Measurements from ENCODE around the gene RITA1.
"Not testable (repeated sequence)": the region's sequence is repeated elsewhere in the genome, so short reads cannot be mapped to it uniquely, and the experiment has no call there.

Gene RITA1

GRCh38 chr12:113200021-113200797 lies 14.7 kb downstream of the RITA1 start:
- no peak for TF ChIP-seq CTCF (IDR thresholded peaks at IDR 0.05; ENCODE audit: low read depth, low read length, missing control alignments)
- DNase-seq (ENCODE audit: low read depth): no peak
- H3K4me3 ChIP-seq (ENCODE audit: low read depth, low read length): no peak overlapping the region
- in situ Hi-C loops (cut with HindIII; ENCODE audit: low sequenced_read_pairs): no loop called here

- H3K4me3 ChIP-seq (ENCODE audit: low read depth, low read length): no peak overlapping the region
- DNase-seq (ENCODE audit: low read depth): no peak
- no peak for TF ChIP-seq CTCF (IDR thresholded peaks at IDR 0.05; ENCODE audit: low read depth, low read length, missing control alignments)
- in situ Hi-C loops (cut with HindIII; ENCODE audit: low sequenced_read_pairs): no loop called here
Observed at GRCh38 chr12:113201187-113202177, 16.0 kb downstream of the RITA1 start.

- DNase-seq (ENCODE audit: low read depth): no peak
- no peak overlapping the region for H3K4me3 ChIP-seq (ENCODE audit: low read depth, low read length)
- TF ChIP-seq CTCF (IDR thresholded peaks at IDR 0.05; ENCODE audit: low read depth, low read length, missing control alignments): no peak
- in situ Hi-C loops (cut with HindIII; ENCODE audit: low sequenced_read_pairs): no loop called here
Observed at GRCh38 chr12:113202300-113203075, 17.0 kb downstream of the RITA1 start.

- H3K4me3 ChIP-seq (ENCODE audit: low read depth, low read length): no peak overlapping the region
- no peak for DNase-seq (ENCODE audit: low read depth)
- TF ChIP-seq CTCF (IDR thresholded peaks at IDR 0.05; ENCODE audit: low read depth, low read length, missing control alignments): no peak
- in situ Hi-C loops (cut with HindIII; ENCODE audit: low sequenced_read_pairs): no loop called here
Observed at GRCh38 chr12:113203852-113204760, 18.6 kb downstream of the RITA1 start.

GRCh38 chr12:113204804-113205203 lies 19.3 kb downstream of the RITA1 start:
- in situ Hi-C loops (cut with HindIII; ENCODE audit: low sequenced_read_pairs): no loop called here
- no peak for DNase-seq (ENCODE audit: low read depth)
- TF ChIP-seq CTCF (IDR thresholded peaks at IDR 0.05; ENCODE audit: low read depth, low read length, missing control alignments): no peak
- no peak overlapping the region for H3K4me3 ChIP-seq (ENCODE audit: low read depth, low read length)

GRCh38 chr12:113206802-113207201 lies 21.3 kb downstream of the RITA1 start:
- in situ Hi-C loops (cut with HindIII; ENCODE audit: low sequenced_read_pairs); H3K4me3 ChIP-seq (ENCODE audit: low read depth, low read length); DNase-seq (ENCODE audit: low read depth): not testable (repeated sequence)

Measured in astrocyte of the cerebellum (primary cell).